GM10248 (cell line): ENCODE measurements around the gene RTP1.
"Not testable (repeated sequence)": the region's sequence is repeated elsewhere in the genome, so short reads cannot be mapped to it uniquely, and the experiment has no call there.

Experiments used
- CTCF ChIA-PET: fragments of 300-600 bp; sonication (Branson Sonifier 250); formaldehyde crosslinking; extraction: SDS; loops from one replicate; lab custom pipeline; 2021; ENCODE audit warnings: antibody characterized with exemption; lab: Yijun Ruan, JAX
- POLR2A ChIA-PET: fragments of 350-650 bp; sonication (Branson Sonifier 250); formaldehyde crosslinking; extraction: SDS; loops from one replicate; lab custom pipeline; 2020; ENCODE audit warnings: antibody characterized with exemption; lab: Yijun Ruan, JAX
- DNase-seq: peaks from one replicate; pipeline ENCODE4 v3.0.0; 2012; ENCODE audit errors: extremely low spot score
- TF ChIP-seq, protein P1 (sequence below): IDR thresholded peaks from 2 replicates; pipeline ENCODE4 v1.5.1; 2012; ENCODE audit warnings: mild to moderate bottlenecking, low read depth; ENCODE audit errors: extremely low read depth, missing control alignments, control extremely low read depth

RTP1 gene

GRCh38 chr3:187227658-187228258, 30.5 kb downstream of the RTP1 start:
- POLR2A ChIA-PET, result no interaction called here
- DNase-seq, result no peak
- CTCF ChIA-PET, result no interaction called here
- TF ChIP-seq, protein P1, sequence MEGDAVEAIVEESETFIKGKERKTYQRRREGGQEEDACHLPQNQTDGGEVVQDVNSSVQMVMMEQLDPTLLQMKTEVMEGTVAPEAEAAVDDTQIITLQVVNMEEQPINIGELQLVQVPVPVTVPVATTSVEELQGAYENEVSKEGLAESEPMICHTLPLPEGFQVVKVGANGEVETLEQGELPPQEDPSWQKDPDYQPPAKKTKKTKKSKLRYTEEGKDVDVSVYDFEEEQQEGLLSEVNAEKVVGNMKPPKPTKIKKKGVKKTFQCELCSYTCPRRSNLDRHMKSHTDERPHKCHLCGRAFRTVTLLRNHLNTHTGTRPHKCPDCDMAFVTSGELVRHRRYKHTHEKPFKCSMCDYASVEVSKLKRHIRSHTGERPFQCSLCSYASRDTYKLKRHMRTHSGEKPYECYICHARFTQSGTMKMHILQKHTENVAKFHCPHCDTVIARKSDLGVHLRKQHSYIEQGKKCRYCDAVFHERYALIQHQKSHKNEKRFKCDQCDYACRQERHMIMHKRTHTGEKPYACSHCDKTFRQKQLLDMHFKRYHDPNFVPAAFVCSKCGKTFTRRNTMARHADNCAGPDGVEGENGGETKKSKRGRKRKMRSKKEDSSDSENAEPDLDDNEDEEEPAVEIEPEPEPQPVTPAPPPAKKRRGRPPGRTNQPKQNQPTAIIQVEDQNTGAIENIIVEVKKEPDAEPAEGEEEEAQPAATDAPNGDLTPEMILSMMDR, result no peak

GRCh38 chr3:187228740-187229139, 31.5 kb downstream of the RTP1 start:
- POLR2A ChIA-PET, result no interaction called here
- CTCF ChIA-PET, result interaction anchor here (5.3 kb wide), 1 partner anchor 10 kb away, joined by 30 read pairs; no protein-coding TSS in a partner anchor
- TF ChIP-seq, protein P1, result no peak
- DNase-seq, result no peak

GRCh38 chr3:187230011-187230410, 32.7 kb downstream of the RTP1 start:
- ChIA-PET POLR2A (no interaction called here), CTCF (interaction anchor here (5.3 kb wide), 1 partner anchor 11 kb away, joined by 30 read pairs; no protein-coding TSS in a partner anchor)
- DNase-seq, result no peak
- TF ChIP-seq, protein P1, result no peak

GRCh38 chr3:187236962-187237361, 39.7 kb downstream of the RTP1 start:
- TF ChIP-seq, protein P1, result no peak

DNA sequence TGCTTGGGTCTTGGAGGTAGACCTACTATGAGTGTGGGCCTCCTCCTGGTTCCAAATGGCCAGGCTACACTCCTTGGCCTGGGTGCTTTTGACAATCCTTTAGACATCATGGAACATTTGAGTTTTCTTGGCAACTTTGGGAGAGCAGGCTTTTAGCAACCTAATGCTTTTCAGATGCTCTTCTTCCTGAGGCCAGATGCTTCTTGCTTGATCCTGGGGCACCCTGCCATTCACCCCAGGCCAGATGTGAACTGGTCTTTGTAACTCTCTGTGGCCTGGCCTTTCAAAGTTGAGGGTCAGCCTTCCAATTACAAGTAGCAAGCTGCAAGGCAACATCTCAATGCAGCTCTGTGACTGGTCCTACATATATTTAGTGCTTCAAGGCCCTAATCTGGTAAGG, 40.5 kb downstream of the RTP1 start:
- POLR2A ChIA-PET, result no interaction called here
- DNase-seq, result no peak
- TF ChIP-seq, protein P1, result no peak
- CTCF ChIA-PET, result no interaction called here

More at GRCh38 chr3:187236962-187237361, 39.7 kb downstream of the RTP1 start:
- POLR2A ChIA-PET, result no interaction called here
- CTCF ChIA-PET, result interaction anchor here (1.4 kb wide), 1 partner anchor 82 kb away, joined by 3 read pairs; no protein-coding TSS in a partner anchor
- DNase-seq, result no peak

- TF ChIP-seq, protein P1, result no peak
- ChIA-PET CTCF (no interaction called here), POLR2A (no interaction called here)
- no peak for DNase-seq
Measured at GRCh38 chr3:187238239-187238638, 41.0 kb downstream of the RTP1 start.

DNA sequence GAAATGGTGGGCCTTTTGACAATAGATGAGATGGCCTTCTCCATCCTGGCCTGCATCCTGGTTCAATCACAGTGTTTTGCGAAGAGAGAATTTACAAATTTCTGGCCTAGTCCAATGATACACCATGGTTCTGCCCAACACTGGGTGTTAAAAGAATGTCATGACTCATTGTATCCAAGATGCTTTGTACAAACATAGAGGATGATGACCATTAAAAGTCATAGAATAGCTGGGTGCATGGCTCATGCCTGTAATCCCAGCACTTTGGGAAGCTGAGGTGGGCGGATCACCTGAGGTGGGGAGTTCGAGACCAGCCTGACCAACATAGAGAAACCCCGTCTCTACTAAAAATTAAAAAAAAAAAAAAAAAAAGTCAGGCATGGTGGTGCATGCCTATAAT, 41.5 kb downstream of the RTP1 start:
- CTCF ChIA-PET, DNase-seq, POLR2A ChIA-PET: not testable (repeated sequence)
